ENCODE data around the gene ADAM12. TPM values are rescaled to one million over a fixed set of nuclear protein-coding genes. Genes with fewer than 3 reads are reported as not detected.

The ADAM12 gene
- total and polyA plus RNA-seq, 11 donors: 0.04 to 11.2 (median 0.82) TPM; not detected in 1

- Histone ChIP-seq H3K27me3 (no peaks in the 10 kb centered on the region), H3K4me1 (no peaks in the 10 kb centered on the region), H3K4me3 (no peak overlapping the region), H3K27ac (no peak overlapping the region), H3K9me3 (no peaks in the 10 kb centered on the region), H3K36me3 (no peaks in the 10 kb centered on the region)
- TF ChIP-seq CTCF (IDR thresholded peaks at IDR 0.05) (no peak), POLR2A (IDR thresholded peaks at IDR 0.05) (no peak)
- WGBS, 4 donors: 80 to 88% (median 84%) methylated on average over 1 of the region's 1 CpG
- ATAC-seq (no peak), DNase-seq (no peak)
- intact Hi-C loops (cut with DNase I): no loop called here
Measured at GRCh38 chr10:125967533-125967932, 420.7 kb downstream of the ADAM12 start.

GRCh38 chr10:125964558-125964957 is 423.7 kb downstream of the ADAM12 start:
- Histone ChIP-seq H3K27ac (no peak overlapping the region), H3K4me3 (no peak overlapping the region)
- intact Hi-C loops (cut with DNase I): no loop called here

More at GRCh38 chr10:125964558-125964957, 423.7 kb downstream of the ADAM12 start:
- Histone ChIP-seq H3K36me3 (no peaks in the 10 kb centered on the region), H3K4me1 (no peaks in the 10 kb centered on the region), H3K9me3 (peaks cover 0 to 6% (median 0%) of the 10 kb centered on the region in 12 donors), H3K27me3 (no peaks in the 10 kb centered on the region)
- TF ChIP-seq POLR2A (IDR thresholded peaks at IDR 0.05) (no peak), CTCF (IDR thresholded peaks at IDR 0.05) (no peak)
- DNase-seq: no peak
- WGBS, 4 donors: 92 to 98% (median 95%) methylated on average over 2 of the region's 2 CpGs
- no peak for ATAC-seq
